Measurements from ENCODE around the gene WNT11. TPM values are rescaled to one million over a fixed set of nuclear protein-coding genes. Genes with fewer than 3 reads are reported as not detected.

The WNT11 gene
- total RNA-seq, 1 experiment from 2014 or later: not detected

GRCh38 chr11:76196849-76197248, 9.5 kb downstream of the WNT11 start:
- no CpG with 5 or more reads among the region's 3 CpGs for WGBS (ENCODE audit: extremely low coverage, insufficient read length, low lambda C conversion rate)
- H3K4me3 Mint-ChIP-seq: no peak overlapping the region
- Histone ChIP-seq H3K56ac (ENCODE audit: insufficient read length, low read depth, low read length) (no peak overlapping the region), H3K4me1 (ENCODE audit: insufficient read depth, low read length) (no peaks in the 10 kb centered on the region), H3K23me2 (ENCODE audit: insufficient read length, low read depth, low read length, poor library complexity, severe bottlenecking) (peaks cover 4% of the 10 kb centered on the region), H3T11ph (ENCODE audit: low read length) (no peak overlapping the region), H3K23ac (ENCODE audit: insufficient read length, low read depth, low read length) (no peak overlapping the region), H3K9me3 (ENCODE audit: control insufficient read depth, low read depth, low read length) (no peaks in the 10 kb centered on the region), H3K79me1 (ENCODE audit: insufficient read depth, low read depth, low read length, poor library complexity, severe bottlenecking) (no peaks in the 10 kb centered on the region), H2AK5ac (ENCODE audit: insufficient read length, low read length) (no peak overlapping the region), H2BK20ac (ENCODE audit: low read depth, low read length, poor library complexity, severe bottlenecking) (no peak overlapping the region), H4K8ac (replicated peaks; ENCODE audit: insufficient read length, low read depth, low read length) (no peak overlapping the region), H3K14ac (ENCODE audit: insufficient read depth, low read length) (no peak overlapping the region), H3K79me2 (ENCODE audit: insufficient read depth, low read length) (no peaks in the 10 kb centered on the region), H3K9ac (ENCODE audit: extremely low read depth, insufficient read length, low read length) (no peak overlapping the region), H3K4ac (ENCODE audit: low read depth, low read length) (no peak overlapping the region), H4K5ac (ENCODE audit: insufficient read length, low read depth, low read length) (no peak overlapping the region), H3K18ac (ENCODE audit: insufficient read length, low read depth, low read length) (no peak overlapping the region), H2BK5ac (ENCODE audit: insufficient read length, low read length) (no peak overlapping the region), H2BK15ac (ENCODE audit: low read depth, low read length) (no peak overlapping the region), H3K27me3 (ENCODE audit: insufficient read depth, low read length) (no peaks in the 10 kb centered on the region), H4K91ac (ENCODE audit: insufficient read length, low read depth, low read length) (no peak overlapping the region), H3K27ac (ENCODE audit: insufficient read length, low read depth, low read length) (no peak overlapping the region), H2BK120ac (ENCODE audit: low read depth, low read length, poor library complexity, severe bottlenecking) (no peak overlapping the region), H3K4me2 (ENCODE audit: insufficient read depth, insufficient read length, low read length) (no peak overlapping the region), H2AFZ (ENCODE audit: low read length) (no peak overlapping the region), H4K20me1 (ENCODE audit: control insufficient read depth, insufficient read depth, insufficient read length) (no peaks in the 10 kb centered on the region), H2BK12ac (ENCODE audit: insufficient read length, low read depth, low read length) (no peak overlapping the region)
- H3K9me3 Mint-ChIP-seq: no peaks in the 10 kb centered on the region
- no peak for DNase-seq
- H3K4me1 Mint-ChIP-seq: no peaks in the 10 kb centered on the region
- peaks cover 34% of the 10 kb centered on the region for H3K27me3 Mint-ChIP-seq (ENCODE audit: low read depth)
- no peaks in the 10 kb centered on the region for H3K36me3 Mint-ChIP-seq (ENCODE audit: insufficient read depth in 1 of 3, low read depth in 3 of 3)
- TF ChIP-seq CTCF (conservative IDR thresholded peaks at IDR 0.05): no peak
- no peak overlapping the region for H3K27ac Mint-ChIP-seq
